ENCODE measurements around the gene MYO3A.

The MYO3A gene

DNA sequence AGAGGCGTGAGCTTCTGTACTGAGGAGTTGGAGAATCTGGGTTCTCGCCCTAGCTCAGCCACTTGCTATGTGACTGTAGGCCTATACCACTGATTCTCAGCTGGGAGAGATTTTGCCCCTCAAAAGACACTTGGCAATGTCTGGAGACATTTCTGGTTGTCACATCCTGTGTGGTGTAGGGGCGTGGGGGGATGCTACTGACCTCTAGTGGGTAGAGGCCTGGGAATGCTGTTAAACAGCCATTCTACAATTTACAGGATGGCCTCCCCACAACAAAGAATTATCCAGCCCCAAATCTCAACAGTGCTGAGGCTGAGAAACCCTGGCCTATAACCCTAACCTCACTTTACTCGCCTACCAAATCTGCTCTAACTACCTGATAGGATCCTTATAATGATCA, 223.7 kb downstream of the MYO3A start:
- Histone ChIP-seq H3K4me1 (ENCODE audit: control insufficient read depth, low read length) (peaks cover 42% of the 10 kb centered on the region), H3K79me2 (ENCODE audit: control insufficient read depth, low read length) (no peaks in the 10 kb centered on the region), H3K4me3 (ENCODE audit: low read length) (no peak overlapping the region), H3K9me3 (ENCODE audit: control insufficient read depth, insufficient read depth, low read length) (no peaks in the 10 kb centered on the region), H4K20me1 (ENCODE audit: control insufficient read depth, insufficient read depth, low read depth, low read length) (no peaks in the 10 kb centered on the region), H3K27me3 (ENCODE audit: control insufficient read depth, low read length) (no peaks in the 10 kb centered on the region), H3F3A (ENCODE audit: control insufficient read depth, insufficient read depth) (no peaks in the 10 kb centered on the region), H3K9me2 (replicated peaks; ENCODE audit: control insufficient read depth, low read length) (no peaks in the 10 kb centered on the region), H3K36me3 (ENCODE audit: control insufficient read depth, low read length) (no peaks in the 10 kb centered on the region), H3K4me2 (ENCODE audit: low read length) (no peak overlapping the region), H3K27ac (ENCODE audit: low read depth, low read length) (no peak overlapping the region)
- TF ChIP-seq EZH2phosphoT487 (IDR thresholded peaks at IDR 0.05; ENCODE audit: borderline replicate concordance, low read length) (no peak), CTCF (IDR thresholded peaks at IDR 0.05; ENCODE audit: low read depth, low read length, poor library complexity, severe bottlenecking) (peak; percentile 47)

- Histone ChIP-seq H3K27ac (ENCODE audit: low read depth, low read length) (no peak overlapping the region), H4K20me1 (ENCODE audit: control insufficient read depth, insufficient read depth, low read depth, low read length) (no peaks in the 10 kb centered on the region), H3K27me3 (ENCODE audit: control insufficient read depth, low read length) (no peaks in the 10 kb centered on the region), H3K36me3 (ENCODE audit: control insufficient read depth, low read length) (no peaks in the 10 kb centered on the region), H3F3A (ENCODE audit: control insufficient read depth, insufficient read depth) (no peaks in the 10 kb centered on the region), H3K9me2 (replicated peaks; ENCODE audit: control insufficient read depth, low read length) (no peaks in the 10 kb centered on the region), H3K9me3 (ENCODE audit: control insufficient read depth, insufficient read depth, low read length) (no peaks in the 10 kb centered on the region), H3K4me3 (ENCODE audit: low read length) (no peak overlapping the region), H3K4me1 (ENCODE audit: control insufficient read depth, low read length) (peaks cover 11% of the 10 kb centered on the region), H3K4me2 (ENCODE audit: low read length) (no peak overlapping the region), H3K79me2 (ENCODE audit: control insufficient read depth, low read length) (no peaks in the 10 kb centered on the region)
- TF ChIP-seq CTCF (IDR thresholded peaks at IDR 0.05; ENCODE audit: low read depth, low read length, poor library complexity, severe bottlenecking) (no peak), EZH2phosphoT487 (IDR thresholded peaks at IDR 0.05; ENCODE audit: borderline replicate concordance, low read length) (no peak)
Measured at GRCh38 chr10:26169466-26169865, 235.4 kb downstream of the MYO3A start.

- H3K79me2 ChIP-seq (ENCODE audit: control insufficient read depth, low read length): no peaks in the 10 kb centered on the region
- H3K9me2 ChIP-seq (replicated peaks; ENCODE audit: control insufficient read depth, low read length): no peaks in the 10 kb centered on the region
- H3F3A ChIP-seq (ENCODE audit: control insufficient read depth, insufficient read depth): no peaks in the 10 kb centered on the region
- H3K4me2 ChIP-seq (ENCODE audit: low read length): no peak overlapping the region
- H3K27ac ChIP-seq (ENCODE audit: low read depth, low read length): no peak overlapping the region
- no peak overlapping the region for H3K4me3 ChIP-seq (ENCODE audit: low read length)
- H3K36me3 ChIP-seq (ENCODE audit: control insufficient read depth, low read length): no peaks in the 10 kb centered on the region
- TF ChIP-seq CTCF (IDR thresholded peaks at IDR 0.05; ENCODE audit: low read depth, low read length, poor library complexity, severe bottlenecking): no peak
- no peak for TF ChIP-seq EZH2phosphoT487 (IDR thresholded peaks at IDR 0.05; ENCODE audit: borderline replicate concordance, low read length)
- peaks cover 11% of the 10 kb centered on the region for H3K4me1 ChIP-seq (ENCODE audit: control insufficient read depth, low read length)
- H4K20me1 ChIP-seq (ENCODE audit: control insufficient read depth, insufficient read depth, low read depth, low read length): no peaks in the 10 kb centered on the region
- H3K9me3 ChIP-seq (ENCODE audit: control insufficient read depth, insufficient read depth, low read length): no peaks in the 10 kb centered on the region
- no peaks in the 10 kb centered on the region for H3K27me3 ChIP-seq (ENCODE audit: control insufficient read depth, low read length)
Measured at GRCh38 chr10:26172131-26172530, 238.1 kb downstream of the MYO3A start.

DNA sequence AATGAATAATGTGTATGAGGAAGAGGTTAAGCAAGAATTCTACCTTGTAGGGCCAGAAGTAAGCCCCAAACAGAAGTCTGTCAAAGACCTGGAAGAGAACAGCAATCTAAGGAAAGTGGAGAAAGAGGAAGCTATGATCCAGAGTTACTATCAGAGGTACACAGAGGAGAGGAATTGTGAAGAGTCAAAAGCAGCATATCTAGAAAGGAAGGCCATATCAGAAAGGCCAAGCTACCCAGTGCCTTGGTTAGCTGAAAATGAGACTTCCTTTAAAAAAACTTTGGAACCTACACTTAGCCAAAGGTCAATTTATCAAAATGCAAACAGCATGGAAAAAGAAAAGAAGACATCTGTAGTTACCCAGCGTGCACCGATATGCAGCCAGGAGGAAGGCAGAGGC, 239.8 kb downstream of the MYO3A start:
- Histone ChIP-seq H3K36me3 (ENCODE audit: control insufficient read depth, low read length) (no peaks in the 10 kb centered on the region), H3K79me2 (ENCODE audit: control insufficient read depth, low read length) (no peaks in the 10 kb centered on the region), H3K9me3 (ENCODE audit: control insufficient read depth, insufficient read depth, low read length) (no peaks in the 10 kb centered on the region), H3F3A (ENCODE audit: control insufficient read depth, insufficient read depth) (no peaks in the 10 kb centered on the region), H3K4me1 (ENCODE audit: control insufficient read depth, low read length) (peaks cover 11% of the 10 kb centered on the region), H3K4me2 (ENCODE audit: low read length) (peak overlapping the region; percentile 19; the same call in 1 of the 2 replicates), H3K27ac (ENCODE audit: low read depth, low read length) (no peak overlapping the region), H3K4me3 (ENCODE audit: low read length) (no peak overlapping the region), H3K9me2 (replicated peaks; ENCODE audit: control insufficient read depth, low read length) (no peaks in the 10 kb centered on the region), H4K20me1 (ENCODE audit: control insufficient read depth, insufficient read depth, low read depth, low read length) (no peaks in the 10 kb centered on the region), H3K27me3 (ENCODE audit: control insufficient read depth, low read length) (no peaks in the 10 kb centered on the region)
- no peak for TF ChIP-seq EZH2phosphoT487 (IDR thresholded peaks at IDR 0.05; ENCODE audit: borderline replicate concordance, low read length)
- TF ChIP-seq CTCF (IDR thresholded peaks at IDR 0.05; ENCODE audit: low read depth, low read length, poor library complexity, severe bottlenecking): no peak
